GM19468 (cell line): Measurements from ENCODE around the gene CC2D2A.
"Not testable (repeated sequence)": the region's sequence is repeated elsewhere in the genome, so short reads cannot be mapped to it uniquely, and the experiment has no call there.

Experiments
- ATAC-seq: cut with Tn5 transposase; IDR thresholded peaks from one replicate; pipeline ENCODE4 v1.9.1; 2021; ENCODE audit warnings: mild to moderate bottlenecking, moderate library complexity, moderate number of reproducible peaks; ENCODE audit not compliant: unreplicated experiment; ENCODE audit errors: extremely low read depth

Gene CC2D2A

DNA sequence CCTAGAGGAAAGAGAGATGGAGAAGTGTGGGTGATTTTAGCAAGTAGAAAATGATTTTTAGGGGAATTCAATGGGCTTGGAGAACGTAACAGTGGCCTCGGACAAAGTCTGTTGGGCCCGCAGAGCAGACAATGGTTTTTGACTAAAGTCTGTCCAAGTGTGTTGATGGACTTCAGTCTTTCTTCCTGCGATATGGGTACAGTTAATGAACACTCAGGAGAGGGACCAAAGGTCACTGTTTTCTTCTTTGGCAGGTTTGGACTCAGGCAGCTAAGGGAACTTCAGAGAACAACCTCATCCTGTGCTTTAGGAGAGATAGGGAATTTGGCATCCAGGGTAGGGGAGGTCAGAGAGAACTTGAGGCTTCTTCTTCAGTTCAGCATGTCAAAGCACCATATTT is 38.0 kb downstream of the CC2D2A start:
- ATAC-seq, result no peak

DNA sequence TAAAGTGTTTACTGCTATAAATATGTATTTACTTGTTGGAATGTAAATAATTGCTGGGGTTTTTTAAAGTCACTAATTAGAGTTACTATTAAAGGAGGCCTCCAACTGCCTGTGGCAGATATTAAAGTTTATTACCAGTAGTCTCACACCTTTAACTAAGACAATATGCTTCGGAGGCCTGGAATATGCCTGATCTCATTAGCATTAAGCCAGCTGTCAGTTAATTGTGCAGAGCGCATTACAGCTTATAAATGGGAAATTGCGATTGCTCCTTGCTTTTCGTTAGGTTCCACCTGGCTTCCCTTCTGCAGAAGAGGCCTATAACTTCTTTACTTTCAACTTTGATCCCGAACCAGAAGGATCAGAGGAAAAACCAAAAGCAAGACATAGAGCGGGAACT is 41.3 kb downstream of the CC2D2A start:
- ATAC-seq, result no peak

DNA sequence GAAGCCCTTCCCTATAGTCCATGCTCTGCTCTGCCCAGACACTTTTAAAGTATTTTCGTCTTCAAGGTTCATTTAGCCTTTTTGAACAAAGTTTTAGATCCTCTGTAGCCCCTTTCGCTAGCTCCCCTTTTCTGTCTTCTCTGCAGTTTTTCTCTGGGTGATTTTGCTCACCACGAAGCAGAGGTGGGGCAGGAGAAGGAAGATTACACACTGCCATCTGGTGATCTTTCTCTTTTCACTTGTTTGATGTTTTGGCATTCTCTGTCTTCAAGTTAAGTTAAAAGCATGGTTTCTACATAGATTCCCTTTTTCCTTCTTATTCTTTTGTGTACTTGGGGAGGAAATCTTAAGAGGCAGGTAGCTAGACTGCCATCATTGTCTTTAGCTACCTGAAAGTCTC is 43.9 kb downstream of the CC2D2A start:
- no peak for ATAC-seq

DNA sequence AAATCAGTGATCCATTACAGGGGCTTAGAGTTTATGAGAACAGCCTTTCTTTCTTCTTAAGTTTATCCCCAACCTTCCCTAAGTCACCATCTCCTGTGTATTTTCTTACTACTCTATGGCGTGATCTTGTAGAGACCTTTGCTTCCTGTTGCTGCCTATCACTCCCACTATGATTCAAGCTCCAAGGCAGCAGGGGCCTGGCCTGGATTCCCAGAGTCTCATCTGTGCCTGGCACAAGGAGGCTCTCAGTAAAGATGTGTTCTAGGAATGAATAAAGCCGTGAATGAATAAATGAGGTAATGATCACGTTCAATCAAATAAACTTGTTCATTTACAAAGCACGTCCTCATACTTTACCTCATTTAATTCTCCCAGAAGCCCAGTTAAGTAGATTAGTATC is 45.4 kb downstream of the CC2D2A start:
- no peak for ATAC-seq

DNA sequence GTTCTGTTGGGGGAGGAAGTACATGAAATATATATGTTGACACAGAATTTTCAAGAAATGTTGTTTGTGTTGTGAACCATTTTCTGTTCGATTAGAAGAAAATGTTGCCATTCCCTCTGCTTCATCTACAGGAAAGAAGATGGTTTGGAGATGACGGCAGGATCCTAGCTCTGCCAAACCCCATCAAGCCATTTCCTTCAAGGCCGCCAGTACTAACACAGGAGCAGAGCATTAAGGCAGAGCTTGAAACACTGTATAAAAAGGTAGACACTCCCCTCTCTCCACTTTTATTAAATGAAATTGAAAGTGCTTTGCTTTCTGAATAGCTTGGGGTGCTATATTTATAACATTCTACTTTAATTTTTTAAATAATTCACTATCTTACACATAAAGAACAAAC is 46.8 kb downstream of the CC2D2A start:
- ATAC-seq, result no peak

DNA sequence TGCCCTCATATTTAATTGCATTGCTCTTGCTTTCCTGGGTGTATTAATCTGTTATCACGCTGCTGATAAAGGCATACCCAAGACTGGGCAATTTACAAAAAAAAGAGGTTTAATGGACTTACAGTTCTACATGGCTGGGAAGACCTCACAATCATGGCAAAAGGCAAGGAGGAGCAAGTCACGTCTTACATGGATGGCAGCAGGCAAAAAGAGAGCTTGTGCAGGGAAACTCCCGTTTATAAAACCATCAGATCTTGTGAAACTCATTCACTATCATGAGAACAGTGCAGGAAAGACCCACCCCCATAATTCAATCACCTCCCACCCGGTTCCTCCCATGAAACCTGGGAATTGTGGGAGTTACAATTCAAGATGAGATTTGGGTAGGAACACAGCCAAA is 48.0 kb downstream of the CC2D2A start:
- ATAC-seq, result not testable (repeated sequence)

DNA sequence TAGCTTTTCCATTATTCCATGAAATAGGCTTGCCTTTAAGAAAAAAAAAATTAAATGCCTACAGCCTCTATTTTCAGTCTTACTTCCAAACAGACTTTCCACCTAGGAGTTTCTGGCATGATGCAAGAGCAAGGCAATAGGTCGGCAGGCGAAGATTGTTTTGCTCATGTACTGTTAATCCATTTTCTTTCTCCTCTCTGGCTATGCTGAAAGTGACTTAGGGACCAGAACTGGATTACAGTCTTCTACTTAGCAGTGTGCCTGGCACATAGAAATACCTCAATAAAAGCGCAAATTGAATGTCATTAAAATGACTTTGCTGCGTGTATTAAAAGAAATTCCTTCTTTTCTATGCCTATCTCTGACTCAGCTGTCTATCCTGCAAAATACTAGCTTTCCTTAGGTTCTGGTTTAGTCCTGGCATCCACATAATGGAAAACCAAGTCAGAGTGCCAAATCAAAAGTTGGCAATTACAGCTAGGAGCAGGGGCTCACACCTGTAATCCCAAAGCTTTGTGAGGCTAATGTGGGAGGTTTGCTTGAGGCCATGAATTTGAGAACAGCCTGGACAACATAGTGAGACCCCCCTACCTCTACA is 51.9 kb downstream of the CC2D2A start:
- no peak for ATAC-seq

DNA sequence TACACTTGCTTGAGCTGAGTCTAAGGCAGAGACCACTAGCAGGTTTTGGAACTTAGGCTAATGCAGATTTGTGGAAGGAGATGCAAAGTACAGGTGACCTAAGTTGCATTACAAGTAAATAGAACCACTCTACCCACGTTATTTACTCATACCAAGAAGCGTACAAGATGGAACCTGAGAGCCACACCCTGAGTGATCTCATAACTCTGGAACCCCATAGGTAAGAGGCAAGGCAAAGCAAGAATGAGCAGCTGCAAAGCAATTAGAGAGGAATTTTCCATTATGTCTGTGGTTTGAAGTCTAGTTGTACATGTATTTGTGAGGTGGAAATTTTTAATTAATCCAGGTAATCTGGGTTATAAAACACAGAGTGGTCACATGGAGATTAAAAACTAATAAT is 55.4 kb downstream of the CC2D2A start:
- ATAC-seq, result no peak

DNA sequence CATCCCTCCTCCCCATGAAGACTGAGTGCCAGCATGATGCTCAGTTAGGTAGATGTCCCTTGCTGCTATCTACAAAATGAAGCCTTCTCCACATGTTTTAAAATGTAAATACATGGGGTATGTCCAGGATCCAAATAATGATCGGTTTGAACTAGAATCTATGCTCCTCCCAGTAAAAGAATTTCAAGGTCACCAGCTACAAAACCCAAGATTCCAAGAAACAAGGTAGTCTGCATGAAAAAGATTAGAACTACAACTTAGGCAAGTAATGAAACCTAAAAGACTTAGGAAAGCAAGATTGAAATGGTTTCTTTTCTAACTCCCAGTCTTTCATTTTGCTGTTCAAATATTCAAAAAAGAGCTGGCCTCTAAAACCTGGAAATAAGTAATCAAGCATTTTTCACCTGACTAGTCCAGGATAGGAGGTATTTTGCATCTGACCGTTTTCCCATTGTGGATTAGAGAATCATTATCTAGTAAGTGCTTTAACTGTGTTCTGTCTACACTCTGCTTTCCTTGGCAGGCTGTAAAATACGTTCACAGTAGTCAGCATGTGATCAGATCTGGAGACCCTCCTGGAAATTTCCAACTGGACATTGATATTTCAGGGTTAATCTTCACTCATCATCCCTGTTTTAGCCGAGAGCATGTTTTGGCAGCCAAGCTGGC is 57.4 kb downstream of the CC2D2A start:
- ATAC-seq, result no peak

DNA sequence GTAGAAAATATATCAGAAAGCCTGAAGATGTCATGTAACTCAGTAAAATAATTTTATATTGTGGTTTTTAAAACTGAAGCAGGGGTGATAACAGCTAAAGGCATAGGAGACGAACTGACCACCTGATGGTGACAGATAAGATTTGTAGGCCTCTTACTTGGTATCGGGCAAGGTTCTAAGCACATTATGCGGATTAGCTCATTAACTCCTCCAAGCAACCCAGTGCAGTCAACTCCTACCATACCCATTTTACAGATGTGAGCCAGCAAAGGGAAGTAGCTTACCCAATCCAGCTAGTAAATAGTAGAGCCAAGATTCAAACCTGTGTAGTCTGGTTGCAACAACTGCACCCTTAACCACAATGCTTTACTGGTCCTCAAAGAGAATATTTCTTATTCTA is 62.1 kb downstream of the CC2D2A start:
- ATAC-seq, result no peak

DNA sequence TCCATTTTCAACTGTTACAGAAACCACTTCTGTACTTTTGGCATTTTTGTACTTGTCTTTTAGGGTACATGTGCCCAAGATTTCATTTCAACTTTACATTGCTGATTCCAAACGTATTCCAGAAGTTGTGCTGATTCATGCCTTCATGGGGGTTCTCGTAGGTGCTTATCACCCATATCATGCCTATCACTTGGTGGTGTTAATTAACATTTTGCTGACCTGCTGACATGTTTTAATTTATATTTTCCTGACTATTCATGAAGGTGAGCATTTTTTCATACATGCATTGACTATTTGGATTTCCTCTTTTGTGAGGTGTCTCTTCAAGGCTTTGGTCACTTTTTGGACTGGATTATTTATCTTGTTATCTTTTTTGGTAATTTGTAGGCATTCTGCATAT is 64.1 kb downstream of the CC2D2A start:
- ATAC-seq, result no peak

DNA sequence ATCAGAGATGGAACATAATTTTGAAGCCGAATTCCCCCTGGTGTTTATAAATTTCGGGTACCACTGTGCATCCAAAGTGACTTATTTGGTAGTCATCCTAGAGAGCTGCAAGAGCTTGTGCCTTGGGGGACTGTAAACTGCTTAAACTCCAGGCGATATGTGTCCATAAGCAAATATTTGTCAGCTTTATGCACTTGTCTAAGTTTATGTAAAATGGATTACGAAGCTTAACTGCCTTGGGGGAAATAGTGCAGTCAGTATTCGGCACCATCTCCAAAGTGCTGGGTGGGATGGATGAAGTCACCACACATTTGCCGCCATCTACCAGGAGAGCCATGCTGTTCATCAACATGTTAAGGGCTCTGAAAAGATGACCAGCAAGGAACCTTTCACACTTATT is 65.9 kb downstream of the CC2D2A start:
- ATAC-seq, result no peak

DNA sequence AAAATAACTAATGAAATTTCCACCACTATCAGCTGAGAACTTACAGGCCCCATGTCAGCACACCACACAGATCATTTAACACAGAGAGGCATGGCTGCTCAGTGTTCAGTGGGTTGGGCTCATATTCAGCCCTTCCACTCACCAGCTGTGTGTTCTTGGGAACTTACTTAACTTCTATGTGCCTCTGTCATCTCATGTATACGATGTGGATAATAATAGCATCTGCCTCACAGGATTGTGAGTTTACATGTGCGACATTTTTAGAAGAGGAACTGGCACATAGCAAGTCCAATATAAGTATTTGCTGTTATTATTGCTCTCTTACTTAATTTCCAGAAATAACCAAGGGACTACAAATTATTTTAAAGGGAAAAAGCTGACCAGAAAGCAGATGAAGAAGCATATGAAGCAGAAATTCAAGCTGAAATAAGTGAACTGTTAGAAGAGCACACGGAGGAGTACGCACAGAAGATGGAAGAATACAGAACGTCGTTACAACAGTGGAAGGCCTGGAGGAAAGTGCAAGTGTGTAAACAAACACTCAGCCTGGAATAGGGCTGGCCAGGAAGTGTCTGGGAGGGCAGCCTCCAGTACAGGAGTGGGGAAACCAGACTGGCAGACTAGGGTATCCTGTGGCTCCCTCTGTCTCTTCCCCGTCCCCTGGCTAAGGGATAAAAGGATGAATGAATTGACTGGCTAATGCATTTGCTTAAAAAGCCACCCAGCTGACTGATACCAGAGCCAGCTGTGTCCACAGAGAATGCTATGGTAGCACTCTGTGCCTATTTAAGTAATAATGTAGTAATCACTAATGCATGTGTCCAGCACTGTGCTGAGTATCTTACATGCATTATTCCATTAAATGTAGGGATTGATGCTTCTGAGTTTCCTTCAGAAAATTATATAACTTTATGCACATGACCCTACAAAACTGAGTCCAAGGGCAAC is 67.1 kb downstream of the CC2D2A start:
- ATAC-seq, result no peak

DNA sequence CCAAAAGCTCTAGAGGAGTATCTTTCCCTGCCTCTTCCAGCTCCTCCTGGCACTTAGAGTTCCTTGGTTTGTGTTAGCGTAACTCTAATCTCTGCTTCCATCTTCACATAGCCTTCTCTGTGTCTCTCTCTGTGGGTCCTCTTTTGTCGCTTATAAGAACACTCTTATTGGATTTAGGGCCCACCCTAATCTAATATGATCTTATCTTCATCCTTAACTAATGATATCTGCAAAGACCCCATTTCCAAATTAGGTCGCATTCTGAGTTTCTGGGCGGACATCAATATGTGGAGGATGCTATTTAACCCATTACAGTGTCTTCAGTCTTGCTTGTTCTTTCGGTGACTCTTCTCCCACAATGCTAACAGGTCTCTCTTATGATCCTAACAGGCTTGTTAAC is 72.3 kb downstream of the CC2D2A start:
- no peak for ATAC-seq

DNA sequence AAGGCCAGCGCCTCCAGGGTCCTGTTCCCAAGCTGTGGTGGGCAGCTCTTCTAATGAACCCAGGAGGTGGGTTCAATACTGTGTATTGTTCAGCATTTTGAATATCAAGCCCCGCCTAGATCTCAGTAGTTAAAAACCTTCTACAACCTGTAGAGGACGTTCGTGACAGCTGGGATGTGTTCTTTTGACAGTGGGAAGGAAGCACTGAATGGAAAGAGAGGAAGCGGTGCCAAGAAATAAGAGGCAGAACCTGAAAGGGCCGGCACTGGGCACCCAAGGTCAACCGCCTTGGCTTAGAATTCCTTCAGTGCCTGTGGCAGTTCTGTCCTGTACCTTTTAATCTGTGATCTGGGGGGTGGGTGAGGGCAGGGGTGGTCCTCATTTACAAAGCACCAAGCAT is 73.1 kb downstream of the CC2D2A start:
- no peak for ATAC-seq

DNA sequence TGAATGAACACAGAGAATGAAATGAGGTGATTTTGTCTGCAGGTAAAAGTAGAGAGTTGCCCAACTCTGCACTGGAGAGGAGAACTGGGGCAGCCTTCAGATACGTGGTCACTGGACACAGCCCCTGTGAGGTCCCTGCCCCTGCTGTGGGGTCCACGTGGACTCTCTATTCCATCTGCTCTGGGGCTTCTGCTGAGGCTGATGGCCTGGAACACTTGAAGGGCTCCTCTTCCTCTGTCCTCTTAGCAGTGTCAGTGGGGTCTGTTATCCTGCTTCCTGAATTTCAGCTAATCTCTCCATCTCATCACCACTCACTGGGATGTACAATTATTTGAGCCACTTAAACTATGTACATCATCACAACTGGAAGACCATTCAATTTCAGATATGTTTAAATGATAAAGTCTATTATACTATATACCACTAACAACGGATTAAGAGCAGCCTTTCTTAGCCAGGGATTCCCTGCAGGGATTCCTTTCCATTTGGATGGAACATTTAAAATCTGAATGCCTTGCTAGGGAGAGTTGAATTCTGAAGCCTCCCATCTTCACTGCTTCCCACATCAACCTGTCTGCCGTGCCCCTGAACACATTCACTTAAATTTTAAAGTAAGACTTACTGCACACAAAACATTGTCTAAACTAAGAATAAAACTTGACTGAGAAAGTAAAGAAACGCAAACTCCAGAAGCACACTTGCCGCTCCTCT is 74.0 kb downstream of the CC2D2A start:
- ATAC-seq, result no peak

DNA sequence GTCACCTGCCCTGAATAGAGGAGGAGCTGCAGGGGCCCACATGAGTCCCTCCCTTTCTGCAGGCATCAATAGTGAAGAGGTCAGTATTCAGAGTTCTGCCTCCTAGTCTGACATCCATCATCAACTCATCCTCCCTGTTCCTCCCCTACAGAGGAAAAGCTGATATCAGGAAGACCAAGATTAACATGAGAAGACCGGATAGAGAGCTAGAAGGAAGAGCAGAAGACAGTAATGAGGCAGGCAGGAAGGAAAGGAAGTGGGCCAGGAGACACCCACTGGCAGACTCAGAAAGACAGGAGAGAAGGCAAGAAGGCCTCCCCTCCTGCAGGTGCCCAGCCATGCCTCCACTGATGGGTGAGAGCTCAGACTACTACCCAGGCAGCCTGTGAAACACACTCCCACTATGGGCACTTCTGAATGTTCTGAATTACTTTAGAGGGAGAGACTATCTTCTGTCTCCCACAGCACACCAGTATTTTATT is 74.6 kb downstream of the CC2D2A start:
- ATAC-seq, result no peak

DNA sequence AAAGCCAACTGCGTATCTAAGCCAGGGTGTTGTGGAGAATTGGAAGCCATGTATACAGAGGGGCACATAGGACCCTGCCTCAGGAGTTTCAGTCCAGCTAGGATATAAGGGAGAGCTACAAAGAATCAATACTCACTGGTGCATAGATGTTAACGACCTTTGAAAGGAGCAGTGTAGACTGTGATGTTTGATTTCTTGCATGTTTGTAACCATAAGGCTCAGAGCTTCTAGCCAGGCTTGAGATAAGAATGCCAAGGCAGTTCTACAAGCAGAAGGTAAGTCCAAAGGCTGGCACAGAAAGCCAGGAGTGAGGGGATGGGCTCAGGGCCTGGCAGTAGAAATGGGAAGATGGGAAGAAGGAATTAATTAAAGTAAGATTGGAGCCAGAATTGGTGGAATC is 75.7 kb downstream of the CC2D2A start:
- ATAC-seq, result no peak

DNA sequence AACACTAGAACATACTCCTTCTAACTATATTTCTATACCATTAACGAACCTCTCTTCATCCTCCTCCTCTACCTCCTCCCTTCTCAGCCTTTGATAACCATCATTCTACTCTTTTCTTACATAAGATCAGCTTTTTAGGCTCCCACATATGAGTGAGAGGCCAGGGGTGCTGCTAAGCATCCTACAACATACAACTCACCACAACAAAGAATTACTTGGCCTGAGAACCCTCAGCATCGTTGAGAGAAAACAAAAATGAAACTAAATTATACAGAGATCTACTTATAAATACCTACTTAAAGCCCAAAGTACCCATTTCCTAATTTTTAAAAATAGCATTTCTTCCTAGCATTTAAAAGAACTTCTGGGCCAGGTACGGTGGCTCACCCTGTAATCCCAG is 77.7 kb downstream of the CC2D2A start:
- ATAC-seq, result peak; percentile 32

DNA sequence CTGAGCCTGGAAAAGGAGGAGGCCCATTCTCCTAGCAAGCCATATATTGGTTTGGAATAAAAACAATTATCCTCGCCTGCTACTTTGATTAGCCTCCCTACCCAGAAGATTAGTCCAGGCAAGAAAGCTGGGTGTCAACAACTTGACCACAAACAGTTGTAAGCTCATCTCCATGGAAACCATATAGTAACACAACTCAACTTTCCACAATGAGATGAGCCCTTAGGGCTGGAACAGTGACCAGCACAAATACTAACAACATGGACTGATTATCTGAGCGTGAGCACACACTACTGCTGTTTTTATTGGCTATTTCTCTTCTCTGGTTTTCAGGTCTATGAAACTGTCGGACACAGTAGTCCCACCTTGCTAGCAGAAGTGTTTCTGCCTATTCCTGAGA is 80.8 kb downstream of the CC2D2A start:
- ATAC-seq, result no peak
